HG03571 (cell line): ENCODE measurements around the gene COG4.
"Not testable (repeated sequence)": the region's sequence is repeated elsewhere in the genome, so short reads cannot be mapped to it uniquely, and the experiment has no call there.

Experiments used
- ATAC-seq: cut with Tn5 transposase; IDR thresholded peaks from one replicate; pipeline ENCODE4 v1.9.1; 2021; ENCODE audit not compliant: unreplicated experiment

COG4 gene

DNA sequence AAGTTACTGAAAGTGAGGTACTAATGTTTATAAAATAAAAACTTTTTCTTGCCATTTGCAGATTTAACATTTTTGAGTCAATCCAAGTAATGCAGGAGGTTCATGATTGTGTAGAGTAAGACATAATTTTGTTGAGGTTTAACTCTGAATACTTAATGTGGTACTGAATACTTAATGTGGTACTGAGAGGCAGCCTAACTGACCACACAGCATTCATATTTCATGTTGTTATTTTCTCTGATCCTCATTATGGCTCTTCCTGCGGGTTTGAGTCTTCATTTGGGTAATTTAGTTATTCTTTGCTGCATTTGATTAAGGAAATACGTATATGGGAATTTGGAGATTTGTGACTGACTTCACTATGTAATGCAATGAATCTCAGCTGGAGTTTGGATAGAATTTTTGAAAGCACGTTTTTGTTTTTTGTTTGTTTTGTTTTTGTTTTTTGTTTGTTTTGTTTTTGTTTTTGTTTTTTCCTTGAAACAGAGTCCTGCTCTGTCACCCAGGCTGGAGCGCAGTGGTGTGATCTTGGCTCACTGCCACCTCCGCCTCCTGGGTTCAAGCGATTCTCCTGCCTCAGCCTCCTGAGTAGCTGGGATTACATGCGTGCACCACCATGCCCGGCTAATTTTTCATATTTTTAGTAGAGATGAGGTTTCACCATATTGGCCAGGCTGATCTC lies 4.1 kb upstream of the COG4 start:
- no peak for ATAC-seq

- no peak for ATAC-seq
Measured at GRCh38 chr16:70526403-70526802, 3.0 kb upstream of the COG4 start.

- not testable (repeated sequence) for ATAC-seq
Measured at GRCh38 chr16:70524399-70524825, 1.1 kb upstream of the COG4 start.

DNA sequence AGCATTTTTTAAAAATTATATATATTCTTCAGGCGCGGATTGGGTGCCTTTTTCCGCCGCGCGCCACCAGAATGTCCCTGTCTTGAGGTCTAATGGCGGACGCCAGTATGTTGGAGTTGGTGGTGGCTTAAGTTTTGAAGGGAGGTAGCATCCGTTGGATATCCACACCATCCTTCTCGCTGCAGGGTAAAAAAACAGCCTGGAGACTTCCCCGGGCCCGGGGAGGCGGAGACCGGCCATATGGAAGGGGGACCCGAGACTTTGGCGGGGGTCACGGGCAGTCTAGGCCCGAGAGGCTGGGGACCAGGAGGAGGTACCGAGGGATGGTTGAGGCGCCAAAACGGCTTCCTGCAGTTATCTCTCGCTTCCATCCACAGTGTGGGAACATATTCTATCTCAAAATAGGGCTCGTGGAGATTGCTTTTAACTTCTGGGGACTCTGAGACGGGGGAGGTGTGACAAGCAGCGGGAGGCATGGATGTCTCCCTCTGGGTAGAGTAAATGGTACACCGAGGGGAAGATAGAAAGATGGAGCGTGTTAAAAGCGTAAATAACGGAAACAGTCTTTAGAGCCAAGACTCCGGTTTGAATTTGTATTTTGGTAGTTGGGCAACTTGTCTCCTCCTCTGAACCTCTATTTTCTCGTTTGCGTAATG lies 517 bp upstream of the COG4 start, which contains the start of gene SF3B3:
Gene SF3B3 (plus strand): TSS at position 74 of the 656 bp plus-strand sequence. CDS start 2,841 bp downstream, outside the sequence.
- ATAC-seq: peak; percentile 43

- ATAC-seq: no peak
Measured at GRCh38 chr16:70522216-70523075, 908 bp downstream of the COG4 start.

GRCh38 chr16:70520612-70521297 lies 2.6 kb downstream of the COG4 start:
- ATAC-seq: no peak

DNA sequence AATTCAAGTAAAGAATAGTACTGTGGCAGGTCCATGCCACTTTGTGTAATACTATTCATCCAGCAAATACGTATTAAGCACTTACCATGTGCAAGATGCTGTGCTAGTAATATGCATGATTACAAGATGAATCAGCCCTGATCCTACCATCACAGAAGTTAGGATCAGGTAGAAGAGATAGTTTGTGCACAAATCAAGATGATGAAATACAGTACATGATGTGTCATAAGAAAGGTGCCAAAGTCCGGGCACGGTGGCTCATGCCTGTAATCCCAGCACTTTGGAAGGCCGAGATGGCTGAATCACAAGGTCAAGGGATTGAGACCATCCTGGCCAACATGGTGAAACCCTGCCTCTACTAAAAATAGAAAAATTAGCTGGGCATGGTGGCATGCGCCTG lies 10.9 kb downstream of the COG4 start:
- ATAC-seq: no peak

- no peak for ATAC-seq
Measured at GRCh38 chr16:70511833-70512232, 11.5 kb downstream of the COG4 start.

- no peak for ATAC-seq
Measured at GRCh38 chr16:70510216-70510615, 13.1 kb downstream of the COG4 start.

DNA sequence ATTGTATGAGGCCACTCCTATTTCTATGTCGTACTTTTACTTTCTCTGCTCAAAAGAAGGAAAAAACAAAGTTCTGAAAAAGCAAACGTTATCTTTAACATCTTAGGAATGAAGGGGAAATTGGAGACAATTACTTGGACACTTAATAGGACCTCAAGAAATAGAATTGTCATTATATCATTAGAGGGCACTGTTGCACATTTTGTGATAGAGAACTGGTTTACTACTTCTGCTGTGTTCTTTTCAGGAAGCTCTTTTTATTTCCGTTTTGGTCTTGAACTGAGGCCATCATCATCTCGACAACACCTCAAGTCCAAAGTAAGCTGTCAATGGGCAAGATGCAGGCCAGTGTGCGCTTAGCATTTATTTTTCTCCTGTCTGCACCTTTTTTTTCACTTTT lies 14.6 kb downstream of the COG4 start:
- ATAC-seq: no peak

GRCh38 chr16:70496513-70496912 lies 26.8 kb downstream of the COG4 start:
- ATAC-seq: no peak

- ATAC-seq: no peak
Measured at GRCh38 chr16:70495425-70496182, 27.8 kb downstream of the COG4 start.

GRCh38 chr16:70494777-70495176 lies 28.6 kb downstream of the COG4 start:
- no peak for ATAC-seq

GRCh38 chr16:70494202-70494770 lies 29.1 kb downstream of the COG4 start:
- ATAC-seq: no peak

DNA sequence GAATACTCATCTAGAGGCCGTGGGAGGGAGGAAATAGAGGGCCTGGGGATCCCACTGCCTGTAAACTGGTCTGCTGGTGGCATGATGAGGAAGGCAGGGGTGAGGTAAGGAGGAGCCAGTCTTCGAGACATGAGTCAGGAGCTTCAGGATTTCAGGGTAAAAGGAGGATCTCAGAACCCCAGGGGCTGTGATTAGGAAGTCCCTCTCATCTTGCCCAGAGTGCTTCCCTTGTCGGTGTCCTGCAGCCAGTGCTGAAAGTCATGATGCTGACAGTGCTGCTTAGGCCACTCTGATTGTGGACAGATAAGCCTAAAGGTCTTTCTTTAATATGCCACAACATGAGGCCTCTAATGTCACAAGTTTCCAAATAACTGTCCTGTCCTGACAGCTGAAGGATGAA lies 29.6 kb downstream of the COG4 start:
- ATAC-seq: no peak

DNA sequence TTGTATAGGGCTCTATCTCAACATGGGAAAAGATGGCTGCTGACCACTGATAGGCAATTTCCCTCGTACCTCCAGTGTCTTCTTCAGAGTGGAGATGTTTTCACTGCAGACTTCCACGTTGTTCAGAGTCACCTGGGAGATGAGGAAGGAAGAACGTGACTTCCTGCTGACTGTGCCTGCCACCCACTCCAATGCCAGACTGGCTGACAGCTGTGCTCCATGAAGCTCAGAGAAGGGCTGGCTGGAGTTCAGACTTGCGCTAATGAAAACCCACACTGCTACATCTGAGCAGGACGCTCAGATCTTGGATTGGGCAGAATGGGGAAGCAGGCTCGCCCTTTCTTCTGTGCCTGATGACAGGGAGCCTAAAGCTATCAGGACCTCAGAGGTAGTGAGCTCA lies 33.1 kb downstream of the COG4 start:
- no peak for ATAC-seq

DNA sequence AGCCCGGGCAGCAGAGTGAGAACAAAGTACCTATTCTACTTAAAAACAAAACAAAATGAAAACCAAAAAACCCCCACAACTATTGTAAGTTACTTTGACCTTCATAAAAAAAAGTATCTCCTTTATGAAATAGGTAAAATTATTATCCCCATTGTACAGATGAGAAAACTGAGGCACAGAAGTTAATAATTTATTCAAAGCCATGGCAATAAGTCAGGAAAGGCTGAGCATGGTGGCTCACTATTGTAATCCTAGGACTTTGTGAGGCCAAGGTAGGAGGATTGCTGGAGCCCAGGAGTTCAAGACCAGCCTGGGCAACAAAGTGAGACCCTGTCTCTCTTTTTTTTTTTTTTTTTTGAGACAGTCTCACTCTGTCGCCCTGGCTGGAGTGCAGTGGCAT lies 38.5 kb downstream of the COG4 start:
- ATAC-seq: no peak

DNA sequence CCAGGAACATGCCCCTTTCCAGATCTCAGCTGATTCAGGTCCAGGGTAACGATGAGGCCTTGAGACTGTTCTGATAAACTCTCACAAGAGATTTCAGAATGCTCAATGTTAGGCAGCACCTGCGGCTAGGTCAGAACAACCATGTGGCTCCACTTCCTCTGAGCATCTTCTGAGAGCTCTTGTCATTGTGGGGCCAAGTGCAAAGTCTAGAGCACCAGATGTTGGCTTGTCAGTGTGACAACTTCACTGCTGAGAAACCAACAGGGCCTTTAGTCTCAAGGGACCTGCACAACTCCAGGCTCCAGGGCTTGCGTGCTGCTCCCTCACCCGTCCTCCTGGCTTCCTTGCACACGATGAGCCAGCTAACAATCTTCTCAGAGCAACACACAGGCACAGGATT lies 39.9 kb downstream of the COG4 start:
- peak; percentile 70 for ATAC-seq

DNA sequence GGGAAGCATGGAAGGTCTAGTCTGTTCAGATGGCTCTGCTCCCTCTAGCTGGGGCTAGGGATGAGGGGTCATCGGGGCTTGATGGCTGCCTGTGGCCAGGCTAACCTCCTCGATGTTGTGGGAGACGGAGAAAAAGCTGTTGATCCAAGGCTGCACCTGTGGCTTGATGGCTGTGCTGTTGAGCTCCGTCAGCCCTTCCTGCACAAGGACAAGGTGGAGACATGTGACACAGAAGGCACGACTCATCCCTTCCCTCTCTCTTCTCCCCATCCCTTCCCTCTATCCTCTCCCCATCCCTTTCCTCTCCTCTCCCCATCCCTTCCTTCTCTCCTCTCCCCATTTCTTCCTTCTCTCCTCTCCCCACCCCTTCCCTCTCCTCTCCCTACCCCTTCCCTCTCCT lies 40.7 kb downstream of the COG4 start:
- no peak for ATAC-seq

- no peak for ATAC-seq
Measured at GRCh38 chr16:70481929-70482536, 41.3 kb downstream of the COG4 start.
